CD4-positive, alpha-beta T cell treated with Interleukin-4 for 4 hours (primary cell): ENCODE data around the gene FBH1.
"Not testable (repeated sequence)": the region's sequence is repeated elsewhere in the genome, so short reads cannot be mapped to it uniquely, and the experiment has no call there.

ENCODE experiments used
- DNase-seq: peaks from one replicate; pipeline ENCODE4 v3.0.0-alpha.2; 2020

FBH1 gene

GRCh38 chr10:5960070-5960972 is 70.3 kb downstream of the FBH1 start:
- no peak for DNase-seq

- not testable (repeated sequence) for DNase-seq
These were observed 70.9 kb downstream of the FBH1 start for GRCh38 chr10:5960973-5961275.

- DNase-seq, result no peak
These were observed 71.5 kb downstream of the FBH1 start for GRCh38 chr10:5961405-5962100.

GRCh38 chr10:5962358-5962940 is 72.4 kb downstream of the FBH1 start:
- not testable (repeated sequence) for DNase-seq

GRCh38 chr10:5963071-5963470 is 73.0 kb downstream of the FBH1 start:
- DNase-seq, result no peak

GRCh38 chr10:5963591-5963990 is 73.5 kb downstream of the FBH1 start:
- DNase-seq, result no peak

GRCh38 chr10:5964736-5965135 is 74.7 kb downstream of the FBH1 start:
- DNase-seq, result no peak

- no peak for DNase-seq
These were observed 75.2 kb downstream of the FBH1 start for GRCh38 chr10:5965266-5965665.

- DNase-seq, result no peak
These were observed 78.1 kb downstream of the FBH1 start for GRCh38 chr10:5968037-5968680.

- no peak for DNase-seq
These were observed 78.8 kb downstream of the FBH1 start for GRCh38 chr10:5968681-5969453.

- DNase-seq, result no peak
These were observed 80.0 kb downstream of the FBH1 start for GRCh38 chr10:5970066-5970465.

GRCh38 chr10:5970527-5970926 is 80.5 kb downstream of the FBH1 start:
- no peak for DNase-seq

- DNase-seq, result peak; percentile 57
These were observed 81.3 kb downstream of the FBH1 start for GRCh38 chr10:5971315-5971832.

- no peak for DNase-seq
These were observed 81.8 kb downstream of the FBH1 start for GRCh38 chr10:5971886-5972285.

- no peak for DNase-seq
These were observed 83.0 kb downstream of the FBH1 start for GRCh38 chr10:5973069-5973468.

- DNase-seq, result peak; percentile 65
These were observed 85.8 kb downstream of the FBH1 start for GRCh38 chr10:5975641-5976473.

GRCh38 chr10:5976512-5977470 is 86.7 kb downstream of the FBH1 start:
- peak; percentile 13 for DNase-seq

GRCh38 chr10:5977471-5978229 is 87.6 kb downstream of the FBH1 start, which contains the start of gene IL15RA:
Gene IL15RA (minus strand): TSS chr10:5977543. CDS start chr10:5977492, 51 bp downstream.
- peak; percentile 85 for DNase-seq

- DNase-seq, result no peak
These were observed 88.1 kb downstream of the FBH1 start for GRCh38 chr10:5978230-5978489.

GRCh38 chr10:5981529-5981928 is 91.5 kb downstream of the FBH1 start:
- DNase-seq, result no peak
